HG03103 (cell line): ENCODE results near the gene ROCK2.

Experiments used
- ATAC-seq: cut with Tn5 transposase; IDR thresholded peaks from one replicate; pipeline ENCODE4 v1.9.1; 2021; ENCODE audit warnings: low read depth; ENCODE audit not compliant: unreplicated experiment

ROCK2 gene

DNA sequence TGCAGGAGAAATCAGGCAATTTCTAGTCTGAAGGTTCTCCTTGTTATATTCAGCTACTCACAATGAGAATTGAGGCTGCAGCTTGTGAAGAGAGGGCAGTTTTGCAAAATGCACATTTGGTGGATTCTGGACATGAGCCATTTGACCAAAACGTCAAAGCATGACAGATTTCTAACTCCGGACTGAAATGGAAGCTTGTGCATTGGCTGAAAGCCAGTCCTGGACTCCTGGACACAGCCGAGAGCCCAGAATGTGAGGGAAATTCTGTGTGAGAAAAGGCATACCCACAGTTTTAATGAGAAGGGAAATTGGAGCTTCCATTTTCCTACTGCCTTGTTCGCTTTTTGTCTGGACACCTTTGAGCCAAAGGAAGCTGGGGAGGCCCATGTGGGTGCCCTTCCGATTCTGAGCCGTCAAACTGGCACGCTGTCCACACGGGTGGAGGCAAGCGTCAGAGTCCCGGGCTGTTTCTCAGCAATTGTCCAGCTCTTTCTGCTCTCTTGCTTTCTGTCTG is 23.7 kb upstream of the ROCK2 start:
- no peak for ATAC-seq

DNA sequence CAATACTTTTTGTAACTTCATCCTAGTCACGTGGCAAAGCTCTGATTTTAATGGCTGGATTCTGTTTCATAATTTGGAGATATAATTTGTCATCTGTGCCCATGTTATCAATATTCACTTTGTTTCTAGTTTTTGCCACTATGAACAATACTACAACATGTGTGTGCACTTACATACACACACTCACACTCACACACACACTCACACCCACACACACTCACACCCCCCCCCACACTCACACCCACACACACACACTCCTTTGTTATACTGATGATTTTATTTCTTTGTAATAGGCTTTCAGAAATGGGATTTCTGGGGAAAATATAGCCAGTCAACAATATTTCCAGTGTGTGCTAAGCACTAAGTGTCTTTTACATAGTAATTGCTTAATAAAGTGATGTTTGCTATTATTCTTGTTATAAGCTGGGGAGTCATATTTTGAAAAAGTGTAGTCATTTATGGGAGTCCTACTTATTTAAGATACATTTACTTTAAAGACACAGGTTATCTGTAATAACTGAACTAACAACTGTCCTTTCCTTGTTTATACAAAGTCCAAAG is 22.8 kb upstream of the ROCK2 start:
- no peak for ATAC-seq

- no peak for ATAC-seq
These were observed 21.9 kb upstream of the ROCK2 start for GRCh38 chr2:11366326-11366741.

GRCh38 chr2:11365096-11365879 is 20.9 kb upstream of the ROCK2 start:
- no peak for ATAC-seq

GRCh38 chr2:11364565-11364887 is 20.1 kb upstream of the ROCK2 start:
- ATAC-seq = no peak

DNA sequence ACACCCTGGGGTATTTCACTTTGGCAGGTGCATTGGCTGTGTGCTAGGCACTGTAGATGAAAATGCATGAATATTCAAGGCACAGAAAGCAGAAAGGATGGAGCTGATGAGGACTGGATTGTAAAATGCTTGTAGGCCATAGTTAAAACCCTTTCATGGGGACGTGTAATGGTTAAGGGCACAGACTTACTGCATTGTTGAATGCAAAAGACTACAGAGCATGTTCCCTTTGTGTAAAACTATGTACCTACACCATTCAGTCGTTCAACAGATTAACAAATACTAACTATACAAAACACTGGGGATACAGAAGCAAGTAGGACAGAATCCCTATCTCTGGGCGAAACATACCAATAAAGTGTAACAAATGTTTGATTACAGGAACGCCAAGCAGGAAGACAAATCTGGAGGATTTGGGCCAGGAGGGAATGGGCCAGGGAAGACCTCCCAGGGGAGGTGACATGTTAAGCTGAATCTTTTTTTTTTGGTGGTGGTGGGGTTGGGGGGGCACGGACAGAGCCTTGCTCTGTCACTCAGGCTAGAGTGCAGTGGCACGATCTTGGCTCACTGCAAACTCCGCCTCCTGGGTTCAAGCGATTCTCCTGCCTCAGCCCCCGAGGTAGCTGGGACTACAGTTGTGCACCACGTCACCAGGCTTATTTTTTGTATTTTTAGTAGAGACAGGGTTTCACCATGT is 19.6 kb upstream of the ROCK2 start:
- ATAC-seq = no peak

- ATAC-seq = no peak
These were observed 15.4 kb upstream of the ROCK2 start for GRCh38 chr2:11359865-11360264.

GRCh38 chr2:11357428-11357972 is 13.1 kb upstream of the ROCK2 start:
- ATAC-seq = no peak

- no peak for ATAC-seq
These were observed 12.3 kb upstream of the ROCK2 start for GRCh38 chr2:11356764-11357163.

DNA sequence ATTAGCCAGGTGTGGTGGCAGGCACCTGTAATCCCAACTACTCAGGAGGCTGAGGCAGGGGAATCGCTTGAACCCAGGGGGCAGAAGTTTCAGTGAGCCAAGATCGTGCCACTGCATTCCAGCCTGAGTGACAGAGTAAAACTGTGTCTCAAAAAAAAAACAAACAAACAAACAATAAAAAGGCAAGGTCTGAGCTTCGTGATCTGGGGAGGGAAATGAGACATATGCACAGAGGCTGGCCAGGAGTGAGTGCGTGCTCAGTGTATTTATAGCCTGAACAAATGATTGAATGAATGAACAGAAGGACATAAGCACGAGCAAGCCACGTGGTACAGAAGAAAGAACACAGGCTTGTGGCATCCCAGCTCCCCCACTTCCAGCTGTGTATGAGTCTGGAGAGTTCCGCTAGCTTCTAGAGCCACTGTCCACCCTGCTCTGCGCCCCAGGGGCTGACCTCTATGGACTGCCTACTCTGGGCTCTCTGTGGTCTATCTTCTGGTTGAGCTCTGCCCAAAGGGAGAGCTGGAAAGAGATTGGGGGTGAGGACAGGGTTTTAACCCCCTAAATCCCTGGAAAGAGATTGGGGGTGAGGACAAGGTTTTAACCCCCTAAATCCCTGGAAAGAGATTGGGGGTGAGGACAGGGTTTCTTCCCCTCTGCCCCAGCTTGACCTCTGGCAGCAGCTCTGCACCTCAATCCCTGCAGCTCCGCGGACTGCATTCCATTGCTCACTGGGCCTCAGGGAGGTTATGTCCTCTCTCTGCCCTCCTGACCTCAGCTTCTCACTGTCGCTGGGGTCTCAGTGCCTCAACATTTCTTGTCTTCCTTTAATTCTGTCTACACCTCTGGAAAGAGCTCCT is 11.0 kb upstream of the ROCK2 start:
- no peak for ATAC-seq

GRCh38 chr2:11354363-11355154 is 10.1 kb upstream of the ROCK2 start:
- no peak for ATAC-seq

GRCh38 chr2:11352781-11353537 is 8.5 kb upstream of the ROCK2 start:
- ATAC-seq = no peak

GRCh38 chr2:11348209-11348749 is 3.8 kb upstream of the ROCK2 start:
- ATAC-seq = no peak

GRCh38 chr2:11347403-11347959 is 3.0 kb upstream of the ROCK2 start:
- no peak for ATAC-seq

DNA sequence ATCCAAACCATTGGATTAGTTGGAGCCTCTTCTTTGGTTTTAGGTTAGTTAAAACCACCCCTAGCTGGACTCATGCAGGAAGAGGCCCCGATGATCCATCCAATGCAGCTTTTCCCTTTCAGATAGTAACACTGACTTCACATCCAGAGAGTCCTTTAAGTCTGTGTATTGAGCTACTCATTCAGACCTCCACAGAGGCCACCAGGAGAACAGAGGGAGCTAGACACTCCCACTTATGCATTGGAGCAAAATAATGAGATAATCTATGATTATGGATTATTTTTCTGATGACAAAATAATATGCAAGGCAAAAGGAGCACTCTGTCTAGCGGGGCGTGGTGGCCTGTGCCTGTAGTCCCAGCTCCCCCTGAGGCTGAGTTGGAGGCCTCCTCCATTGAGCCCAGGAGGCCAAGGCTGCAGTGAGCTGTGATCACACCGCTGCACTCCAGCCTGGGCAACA is 1.6 kb upstream of the ROCK2 start:
- no peak for ATAC-seq

DNA sequence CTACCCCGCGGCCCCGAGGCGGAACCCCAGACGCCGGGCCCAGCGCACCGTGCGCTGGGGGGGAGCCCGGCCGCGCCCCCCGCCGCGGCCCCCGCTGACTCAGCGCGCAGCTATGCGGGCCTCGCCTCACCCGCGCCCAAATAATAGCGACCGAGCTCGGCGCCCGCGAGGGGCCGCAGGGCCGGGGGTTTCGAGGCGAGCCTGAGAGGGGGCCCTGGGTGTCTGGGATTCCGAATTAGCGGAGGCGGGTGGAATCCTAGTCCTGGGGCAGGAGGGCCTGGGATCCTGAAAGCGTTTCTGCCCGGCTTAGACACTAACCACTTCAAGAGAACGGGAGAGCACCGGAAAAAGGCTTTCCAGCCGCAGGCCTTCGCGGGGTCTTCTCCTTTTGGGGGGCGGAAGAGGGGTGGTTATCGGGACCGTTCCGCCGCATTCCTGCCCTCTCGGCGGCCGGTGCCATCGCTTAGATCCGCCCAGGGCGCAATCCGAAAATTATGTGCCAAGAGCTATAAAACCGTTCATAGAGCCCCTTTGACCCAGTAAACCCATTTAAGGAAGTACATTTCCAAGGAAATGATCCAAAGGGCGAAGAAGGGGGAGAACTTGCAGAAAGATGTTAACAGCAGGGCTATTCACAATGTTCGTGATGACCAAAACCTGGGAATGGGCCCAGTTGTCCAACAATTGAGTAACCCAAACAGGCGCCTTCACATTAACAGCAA is 681 bp upstream of the ROCK2 start:
- peak; percentile 18 for ATAC-seq

DNA sequence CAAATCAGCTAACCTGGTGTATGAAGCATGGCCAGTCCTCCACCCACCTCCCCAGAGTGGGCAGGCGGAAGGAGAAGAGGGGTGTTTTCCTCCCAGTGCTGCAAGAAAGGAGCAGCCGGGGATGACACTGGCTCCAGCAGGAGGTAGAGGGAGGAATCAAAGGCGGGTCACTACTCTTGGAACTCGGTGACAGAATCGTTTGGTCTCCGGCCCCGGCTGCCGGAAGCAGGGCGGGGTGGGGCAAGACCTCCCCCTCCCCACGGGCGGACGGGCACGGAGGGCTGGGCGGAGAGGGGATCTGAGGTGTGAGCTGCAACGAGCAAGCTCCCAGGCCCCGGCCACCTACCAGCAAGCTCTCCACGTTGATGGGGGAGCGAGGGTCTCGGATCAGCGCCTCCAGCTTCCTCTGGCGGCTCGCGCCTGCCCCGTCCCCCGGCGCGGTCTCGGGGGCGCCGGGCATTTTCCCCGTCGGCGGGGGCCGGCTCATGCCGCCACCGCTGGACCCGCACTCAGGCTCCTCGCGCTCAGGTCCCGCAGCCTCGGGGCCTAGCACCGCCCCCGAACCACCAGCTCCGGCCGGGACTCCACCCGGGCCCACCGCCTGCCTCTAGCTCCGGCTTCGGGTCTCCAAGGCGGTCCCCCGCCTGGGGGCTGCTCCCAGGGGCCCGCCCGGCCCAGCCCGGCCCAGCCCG is 640 bp downstream of the ROCK2 start:
- ATAC-seq = peak; percentile 32
